Retina (tissue), 1 donor: ENCODE results near the gene CCND2.

Experiments
- DNase-seq: peaks from one replicate; pipeline ENCODE4 v3.0.0-alpha.2; 2016

The CCND2 gene

GRCh38 chr12:4293299-4293965 lies 19.9 kb downstream of the CCND2 start:
- DNase-seq = peak; percentile 51

GRCh38 chr12:4293966-4294505 lies 20.5 kb downstream of the CCND2 start:
- no peak for DNase-seq

GRCh38 chr12:4296751-4297150 lies 23.2 kb downstream of the CCND2 start:
- no peak for DNase-seq

- no peak for DNase-seq
Observed at GRCh38 chr12:4297617-4298016, 24.1 kb downstream of the CCND2 start.

GRCh38 chr12:4300883-4301282 lies 27.3 kb downstream of the CCND2 start:
- no peak for DNase-seq

GRCh38 chr12:4301932-4302501 lies 28.5 kb downstream of the CCND2 start:
- no peak for DNase-seq

- no peak for DNase-seq
Observed at GRCh38 chr12:4302881-4303280, 29.3 kb downstream of the CCND2 start.

- DNase-seq = no peak
Observed at GRCh38 chr12:4303750-4304149, 30.2 kb downstream of the CCND2 start.

GRCh38 chr12:4307593-4308333 lies 34.2 kb downstream of the CCND2 start:
- peak; percentile 93 for DNase-seq

- DNase-seq = no peak
Observed at GRCh38 chr12:4308334-4308950, 34.9 kb downstream of the CCND2 start.

- DNase-seq = peak; percentile 70
Observed at GRCh38 chr12:4311776-4312175, 38.2 kb downstream of the CCND2 start.

GRCh38 chr12:4312251-4312650 lies 38.7 kb downstream of the CCND2 start:
- peak; percentile 44 for DNase-seq

GRCh38 chr12:4320497-4320852 lies 46.9 kb downstream of the CCND2 start:
- no peak for DNase-seq

GRCh38 chr12:4320853-4321701 lies 47.5 kb downstream of the CCND2 start, which contains the start of gene TIGAR:
Gene TIGAR, plus strand, starts transcription at chr12:4321213. Its CDS starts 59 bp downstream, at chr12:4321272.
- peak; percentile 95 for DNase-seq

- DNase-seq = no peak
Observed at GRCh38 chr12:4322726-4323125, 49.2 kb downstream of the CCND2 start.
